ENCODE data around the gene OSBP2.

The OSBP2 gene

GRCh38 chr22:30832407-30832987, 137.8 kb downstream of the OSBP2 start:
- H3K4me1 ChIP-seq (ENCODE audit: control insufficient read depth, low read length): no peaks in the 10 kb centered on the region
- H3F3A ChIP-seq (ENCODE audit: control insufficient read depth, insufficient read depth): no peaks in the 10 kb centered on the region
- no peaks in the 10 kb centered on the region for H3K9me3 ChIP-seq (ENCODE audit: control insufficient read depth, insufficient read depth, low read length)
- H3K27ac ChIP-seq (ENCODE audit: low read depth, low read length): no peak overlapping the region
- no peaks in the 10 kb centered on the region for H4K20me1 ChIP-seq (ENCODE audit: control insufficient read depth, insufficient read depth, low read depth, low read length)
- TF ChIP-seq, protein P1, sequence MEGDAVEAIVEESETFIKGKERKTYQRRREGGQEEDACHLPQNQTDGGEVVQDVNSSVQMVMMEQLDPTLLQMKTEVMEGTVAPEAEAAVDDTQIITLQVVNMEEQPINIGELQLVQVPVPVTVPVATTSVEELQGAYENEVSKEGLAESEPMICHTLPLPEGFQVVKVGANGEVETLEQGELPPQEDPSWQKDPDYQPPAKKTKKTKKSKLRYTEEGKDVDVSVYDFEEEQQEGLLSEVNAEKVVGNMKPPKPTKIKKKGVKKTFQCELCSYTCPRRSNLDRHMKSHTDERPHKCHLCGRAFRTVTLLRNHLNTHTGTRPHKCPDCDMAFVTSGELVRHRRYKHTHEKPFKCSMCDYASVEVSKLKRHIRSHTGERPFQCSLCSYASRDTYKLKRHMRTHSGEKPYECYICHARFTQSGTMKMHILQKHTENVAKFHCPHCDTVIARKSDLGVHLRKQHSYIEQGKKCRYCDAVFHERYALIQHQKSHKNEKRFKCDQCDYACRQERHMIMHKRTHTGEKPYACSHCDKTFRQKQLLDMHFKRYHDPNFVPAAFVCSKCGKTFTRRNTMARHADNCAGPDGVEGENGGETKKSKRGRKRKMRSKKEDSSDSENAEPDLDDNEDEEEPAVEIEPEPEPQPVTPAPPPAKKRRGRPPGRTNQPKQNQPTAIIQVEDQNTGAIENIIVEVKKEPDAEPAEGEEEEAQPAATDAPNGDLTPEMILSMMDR (IDR thresholded peaks at IDR 0.05; ENCODE audit: low read depth, low read length, poor library complexity, severe bottlenecking): no peak
- TF ChIP-seq EZH2phosphoT487 (IDR thresholded peaks at IDR 0.05; ENCODE audit: borderline replicate concordance, low read length): no peak
- no peaks in the 10 kb centered on the region for H3K9me2 ChIP-seq (replicated peaks; ENCODE audit: control insufficient read depth, low read length)
- H3K27me3 ChIP-seq (ENCODE audit: control insufficient read depth, low read length): no peaks in the 10 kb centered on the region; the same call in 1 of the 2 replicates
- no peaks in the 10 kb centered on the region for H3K36me3 ChIP-seq (ENCODE audit: control insufficient read depth, low read length)
- no peak overlapping the region for H3K4me3 ChIP-seq (ENCODE audit: low read length)
- no peaks in the 10 kb centered on the region for H3K79me2 ChIP-seq (ENCODE audit: control insufficient read depth, low read length)
- no peak overlapping the region for H3K4me2 ChIP-seq (ENCODE audit: low read length)

DNA sequence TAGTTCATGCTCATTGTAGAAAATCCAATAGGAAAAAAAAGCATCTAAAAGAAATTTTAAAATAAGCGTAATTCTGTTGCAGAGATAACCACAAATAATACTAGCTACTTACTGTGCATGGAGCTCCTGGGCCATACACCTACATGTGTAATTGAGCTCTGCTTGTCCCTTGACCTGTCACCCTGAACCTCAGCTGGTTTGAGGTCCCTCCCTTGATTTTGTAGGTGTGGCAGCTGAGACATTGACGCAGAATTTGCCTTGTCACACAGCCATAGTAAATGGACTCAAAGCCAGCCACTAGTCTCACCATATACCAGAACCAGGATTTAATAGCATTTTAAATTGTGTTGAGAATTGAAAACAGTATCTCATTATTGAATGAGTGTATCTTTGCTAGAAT, 138.6 kb downstream of the OSBP2 start:
- H3K4me1 ChIP-seq (ENCODE audit: control insufficient read depth, low read length): no peaks in the 10 kb centered on the region
- H3K9me2 ChIP-seq (replicated peaks; ENCODE audit: control insufficient read depth, low read length): no peaks in the 10 kb centered on the region
- H4K20me1 ChIP-seq (ENCODE audit: control insufficient read depth, insufficient read depth, low read depth, low read length): no peaks in the 10 kb centered on the region
- no peak overlapping the region for H3K4me2 ChIP-seq (ENCODE audit: low read length)
- no peak overlapping the region for H3K4me3 ChIP-seq (ENCODE audit: low read length)
- H3K36me3 ChIP-seq (ENCODE audit: control insufficient read depth, low read length): no peaks in the 10 kb centered on the region
- H3K27ac ChIP-seq (ENCODE audit: low read depth, low read length): no peak overlapping the region
- H3K27me3 ChIP-seq (ENCODE audit: control insufficient read depth, low read length): no peaks in the 10 kb centered on the region; the same call in 1 of the 2 replicates
- TF ChIP-seq, protein P1 (IDR thresholded peaks at IDR 0.05; ENCODE audit: low read depth, low read length, poor library complexity, severe bottlenecking): no peak
- no peak for TF ChIP-seq EZH2phosphoT487 (IDR thresholded peaks at IDR 0.05; ENCODE audit: borderline replicate concordance, low read length)
- no peaks in the 10 kb centered on the region for H3K9me3 ChIP-seq (ENCODE audit: control insufficient read depth, insufficient read depth, low read length)
- H3F3A ChIP-seq (ENCODE audit: control insufficient read depth, insufficient read depth): no peaks in the 10 kb centered on the region
- H3K79me2 ChIP-seq (ENCODE audit: control insufficient read depth, low read length): no peaks in the 10 kb centered on the region

DNA sequence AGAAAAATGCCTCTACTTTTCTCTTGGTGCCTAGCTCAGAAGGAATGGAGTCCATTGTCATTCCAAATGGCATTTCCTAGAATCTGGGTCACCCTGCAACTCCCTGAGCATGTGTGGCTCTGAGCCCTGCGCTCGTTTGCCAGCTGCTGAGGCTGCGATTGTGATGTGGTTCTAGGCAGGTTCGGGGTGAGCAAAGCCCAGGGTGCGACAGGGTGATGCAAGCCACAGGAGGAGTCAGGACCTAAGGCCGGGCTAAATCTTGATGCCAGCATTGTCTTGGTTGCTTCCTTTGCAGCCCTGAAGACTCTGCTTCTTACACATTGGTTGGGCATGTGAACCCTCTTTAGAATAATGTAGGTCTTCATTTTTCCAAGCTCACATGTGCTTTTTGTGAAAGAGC, 142.9 kb downstream of the OSBP2 start:
- Histone ChIP-seq H3K27ac (ENCODE audit: low read depth, low read length) (no peak overlapping the region), H3K79me2 (ENCODE audit: control insufficient read depth, low read length) (no peaks in the 10 kb centered on the region), H3K4me1 (ENCODE audit: control insufficient read depth, low read length) (no peaks in the 10 kb centered on the region), H3K9me3 (ENCODE audit: control insufficient read depth, insufficient read depth, low read length) (no peaks in the 10 kb centered on the region), H3K9me2 (replicated peaks; ENCODE audit: control insufficient read depth, low read length) (no peaks in the 10 kb centered on the region), H3K4me2 (ENCODE audit: low read length) (no peak overlapping the region), H3K27me3 (ENCODE audit: control insufficient read depth, low read length) (no peaks in the 10 kb centered on the region), H4K20me1 (ENCODE audit: control insufficient read depth, insufficient read depth, low read depth, low read length) (no peaks in the 10 kb centered on the region), H3K36me3 (ENCODE audit: control insufficient read depth, low read length) (no peaks in the 10 kb centered on the region), H3K4me3 (ENCODE audit: low read length) (no peak overlapping the region), H3F3A (ENCODE audit: control insufficient read depth, insufficient read depth) (no peaks in the 10 kb centered on the region)
- TF ChIP-seq, protein P1 (IDR thresholded peaks at IDR 0.05; ENCODE audit: low read depth, low read length, poor library complexity, severe bottlenecking): no peak
- no peak for TF ChIP-seq EZH2phosphoT487 (IDR thresholded peaks at IDR 0.05; ENCODE audit: borderline replicate concordance, low read length)
